Right forelimb (tissue), 1 donor: ENCODE results near the gene LY6G6F.
"Not testable (repeated sequence)": the region's sequence is repeated elsewhere in the genome, so short reads cannot be mapped to it uniquely, and the experiment has no call there.

ENCODE experiments used
- DNase-seq: peaks from one replicate; pipeline ENCODE4 v3.0.0-alpha.2; 2018

LY6G6F gene

GRCh38 chr6:31705931-31706330 is 735 bp upstream of the LY6G6F start:
- DNase-seq = no peak

GRCh38 chr6:31707701-31708100 is 1.0 kb downstream of the LY6G6F start:
- no peak for DNase-seq

GRCh38 chr6:31708224-31708623 is 1.6 kb downstream of the LY6G6F start:
- no peak for DNase-seq

GRCh38 chr6:31709157-31709556 is 2.5 kb downstream of the LY6G6F start:
- DNase-seq = not testable (repeated sequence)

- DNase-seq = no peak
Measured at GRCh38 chr6:31710523-31711219, 4.0 kb downstream of the LY6G6F start.

GRCh38 chr6:31711233-31711632 is 4.6 kb downstream of the LY6G6F start:
- no peak for DNase-seq

GRCh38 chr6:31712296-31712695 is 5.6 kb downstream of the LY6G6F start:
- DNase-seq = no peak

GRCh38 chr6:31713465-31713864 is 6.8 kb downstream of the LY6G6F start:
- no peak for DNase-seq

GRCh38 chr6:31713991-31714684 is 7.5 kb downstream of the LY6G6F start:
- DNase-seq = no peak

- no peak for DNase-seq
Measured at GRCh38 chr6:31715022-31715958, 8.6 kb downstream of the LY6G6F start, which contains the start of gene LY6G6D. LY6G6D (plus strand) TSS chr6:31715348; CDS start chr6:31715356, 8 bp downstream.

GRCh38 chr6:31717499-31718222 is 11.0 kb downstream of the LY6G6F start:
- DNase-seq = no peak

- no peak for DNase-seq
Measured at GRCh38 chr6:31718265-31718664, 11.6 kb downstream of the LY6G6F start.

- DNase-seq = no peak
Measured at GRCh38 chr6:31719001-31719400, 12.3 kb downstream of the LY6G6F start.

- DNase-seq = no peak
Measured at GRCh38 chr6:31720196-31720770, 13.6 kb downstream of the LY6G6F start.

GRCh38 chr6:31721351-31722020 is 14.8 kb downstream of the LY6G6F start, which contains the start of gene LY6G6C:
LY6G6C (minus strand) TSS chr6:31721746; CDS start chr6:31721679, 67 bp downstream.
- DNase-seq = no peak

- DNase-seq = no peak
Measured at GRCh38 chr6:31722173-31722572, 15.5 kb downstream of the LY6G6F start.

GRCh38 chr6:31723245-31723979 is 16.7 kb downstream of the LY6G6F start, which contains the start of gene MPIG6B:
MPIG6B (plus strand) TSS chr6:31723373; CDS start chr6:31723384, 11 bp downstream.
- no peak for DNase-seq

GRCh38 chr6:31723980-31724691 is 17.5 kb downstream of the LY6G6F start:
- no peak for DNase-seq

GRCh38 chr6:31725502-31726350 is 19.1 kb downstream of the LY6G6F start:
- DNase-seq = no peak
